CD4-positive, alpha-beta memory T cell (primary cell): ENCODE results near the gene PCDHGA12. TPM values are rescaled to one million over a fixed set of nuclear protein-coding genes. Genes with fewer than 3 reads are reported as not detected.

Experiments used
- CTCF ChIA-PET: fragments of 350-600 bp; sonication (Branson Sonifier 250); formaldehyde crosslinking; loops from one replicate; lab custom pipeline; 2021; ENCODE audit warnings: inconsistent platforms; ENCODE audit not compliant: partially characterized antibody; lab: Charles Lee
- POLR2A ChIA-PET: fragments of 350-600 bp; sonication (Branson Sonifier 250); formaldehyde crosslinking; loops from one replicate; lab custom pipeline; 2021; ENCODE audit not compliant: partially characterized antibody; lab: Charles Lee
- DNase-seq, 5 donors: peaks; one replicate each; pipeline versions ENCODE4 v3.0.0 to v3.0.0-alpha.2; 2020 to 2022; ENCODE audit warnings: mixed read lengths in 1 of 5
- H3K27ac ChIP-seq: one replicate; pipeline ENCODE4 v1.7.0; 2013; ENCODE audit warnings: low read depth, low read length
- H3K27me3 ChIP-seq: 2 replicates; pipeline ENCODE4 v1.7.0; 2013; ENCODE audit warnings: mild to moderate bottlenecking, low read length, moderate library complexity; ENCODE audit not compliant: insufficient read depth
- H3K36me3 ChIP-seq: 2 replicates; pipeline ENCODE4 v1.7.0; 2013; ENCODE audit warnings: mild to moderate bottlenecking, low read length, moderate library complexity; ENCODE audit not compliant: insufficient read depth
- H3K4me1 ChIP-seq: 2 replicates; pipeline ENCODE4 v1.7.0; 2013; ENCODE audit warnings: mild to moderate bottlenecking, low read length, moderate library complexity; ENCODE audit not compliant: insufficient read depth
- H3K4me3 ChIP-seq, 2 donors: one replicate each; pipeline ENCODE4 v1.7.0; 2013; ENCODE audit warnings: low read length in 2 of 2, mild to moderate bottlenecking in 1 of 2
- H3K9me3 ChIP-seq, 2 donors: one replicate each; pipeline ENCODE4 v1.7.0; 2013; ENCODE audit warnings: low read length in 2 of 2, control low read depth in 1 of 2; ENCODE audit not compliant: control insufficient read depth in 1 of 2
- H3K27ac Mint-ChIP-seq, 7 donors: one replicate each; pipeline ENCODE4 v1.8.0; 2020 to 2021; ENCODE audit warnings: mixed read lengths in 7 of 7, mild to moderate bottlenecking in 6 of 7, inconsistent platforms in 3 of 7, moderate library complexity in 3 of 7
- H3K27me3 Mint-ChIP-seq, 2 donors: one replicate each; pipeline ENCODE4 v1.8.0; 2020 to 2021; ENCODE audit warnings: mixed read lengths in 2 of 2
- H3K36me3 Mint-ChIP-seq, 2 donors: one replicate each; pipeline ENCODE4 v1.8.0; 2020 to 2021; ENCODE audit warnings: mixed read lengths in 2 of 2, inconsistent platforms in 1 of 2, mild to moderate bottlenecking in 1 of 2
- H3K4me1 Mint-ChIP-seq, 4 donors: one replicate each; pipeline ENCODE4 v1.8.0; 2020 to 2021; ENCODE audit warnings: mixed read lengths in 4 of 4, mild to moderate bottlenecking in 1 of 4
- H3K4me3 Mint-ChIP-seq, 8 donors: one replicate each; pipeline ENCODE4 v1.8.0; 2020 to 2021; ENCODE audit warnings: mixed read lengths in 8 of 8, mild to moderate bottlenecking in 7 of 8, moderate library complexity in 6 of 8, inconsistent platforms in 3 of 8
- H3K9me3 Mint-ChIP-seq, 8 donors: one replicate each; pipeline ENCODE4 v1.8.0; 2020 to 2021; ENCODE audit warnings: mixed read lengths in 8 of 8, mild to moderate bottlenecking in 5 of 8, inconsistent platforms in 3 of 8, moderate library complexity in 1 of 8
- intact Hi-C: fragments of 100-400 bp; cut with micrococcal nuclease; formaldehyde crosslinking; loops from one replicate; pipeline ENCODE4 v1.15.1; 2023
- polyA plus RNA-seq, 2 donors: library from polyadenylated mRNA; unstranded; fragments of 300-500 nt; fragmentation: Illumina TruSeq; gene quantifications; one replicate each; pipeline ENCODE4 v1.2.3, GENCODE V29; 2021
- total RNA-seq, 2 experiments: library from RNA; stranded (reverse); gene quantifications; one replicate each; pipeline ENCODE4 v1.2.3, GENCODE V29; 2021

PCDHGA12 gene
- total and polyA plus RNA-seq, 4 experiments from 2014 or later, result 0.11 to 0.17 TPM; not detected in 2

- Mint-ChIP-seq H3K27ac (no peak overlapping the region), H3K4me1 (no peaks in the 10 kb centered on the region), H3K9me3 (peaks cover 0 to 15% (median 2%) of the 10 kb centered on the region in 8 donors), H3K36me3 (no peaks in the 10 kb centered on the region), H3K4me3 (no peak overlapping the region), H3K27me3 (peaks cover 6 to 16% of the 10 kb centered on the region in 2 donors)
- Histone ChIP-seq H3K36me3 (no peaks in the 10 kb centered on the region), H3K27ac (no peak overlapping the region), H3K4me3 (no peak overlapping the region), H3K9me3 (no peaks in the 10 kb centered on the region), H3K27me3 (no peaks in the 10 kb centered on the region), H3K4me1 (no peaks in the 10 kb centered on the region)
- DNase-seq, result no peak
- ChIA-PET POLR2A (no interaction called here), CTCF (interaction anchor here (0.9 to 1.5 kb wide), 2 partner anchors 8 to 47 kb away, joined by 3 to 4 read pairs; no protein-coding TSS in a partner anchor)
- intact Hi-C loops, result no loop called here
These were observed 35.0 kb downstream of the PCDHGA12 start for GRCh38 chr5:141465351-141465750.

DNA sequence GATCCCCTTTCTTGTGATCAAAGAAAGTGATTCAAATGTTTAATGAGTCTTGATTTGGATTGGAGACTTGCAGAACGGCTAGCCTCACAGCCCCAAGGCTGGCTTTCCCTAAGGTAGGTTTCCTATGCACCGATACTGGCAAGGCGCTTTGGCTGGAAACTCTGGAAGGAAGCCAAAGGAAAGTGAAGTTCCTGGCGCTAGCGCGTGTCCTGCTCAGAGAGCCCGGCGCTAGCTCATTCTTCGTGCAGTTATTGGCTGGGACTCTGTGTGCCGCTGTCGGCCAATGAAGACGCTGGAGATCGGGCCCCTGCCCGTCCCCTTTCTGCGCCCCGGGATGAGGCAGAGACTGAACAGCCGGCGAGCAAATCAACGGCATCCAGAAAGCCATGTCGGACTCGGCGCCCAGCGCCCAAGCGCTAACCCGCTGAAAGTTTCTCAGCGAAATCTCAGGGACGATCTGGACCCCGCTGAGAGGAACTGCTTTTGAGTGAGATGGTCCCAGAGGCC is 45.4 kb downstream of the PCDHGA12 start, which contains the start of gene PCDHGC3:
Gene PCDHGC3, plus strand, starts transcription at position 342 of the 507 bp plus-strand sequence. Its CDS starts 151 bp downstream, at position 493.
- H3K27ac Mint-ChIP-seq, result no peak within 1 kb of the TSS
- peaks cover 25% of the 10 kb centered on the region for H3K4me1 ChIP-seq
- H3K4me3 Mint-ChIP-seq, result peak within 1 kb of the TSS; percentile 84 to 93 (median 86)
- no peak within 1 kb of the TSS for H3K27ac ChIP-seq
- peaks cover 16 to 31% (median 25%) of the 10 kb centered on the region in 4 donors for H3K4me1 Mint-ChIP-seq
- no peaks in the 10 kb centered on the region for H3K9me3 ChIP-seq
- intact Hi-C loops, result no loop called here
- peaks cover 29 to 36% of the 10 kb centered on the region in 2 donors for H3K27me3 Mint-ChIP-seq
- peak within 1 kb of the TSS in 1 of 2 donors; percentile 52 for H3K4me3 ChIP-seq
- DNase-seq, result peak in 1 of 5 donors; percentile 14
- no peaks in the 10 kb centered on the region for H3K36me3 Mint-ChIP-seq
- ChIA-PET POLR2A (no interaction called here), CTCF (interaction anchor here (0.9 to 1.6 kb wide), 6 partner anchors 10 to 88 kb away, joined by 3 to 4 read pairs (median 3); partner anchors contain the start of gene PCDHGA10)
- no peaks in the 10 kb centered on the region for H3K9me3 Mint-ChIP-seq
- H3K27me3 ChIP-seq, result peaks cover 25% of the 10 kb centered on the region
- H3K36me3 ChIP-seq, result no peaks in the 10 kb centered on the region

DNA sequence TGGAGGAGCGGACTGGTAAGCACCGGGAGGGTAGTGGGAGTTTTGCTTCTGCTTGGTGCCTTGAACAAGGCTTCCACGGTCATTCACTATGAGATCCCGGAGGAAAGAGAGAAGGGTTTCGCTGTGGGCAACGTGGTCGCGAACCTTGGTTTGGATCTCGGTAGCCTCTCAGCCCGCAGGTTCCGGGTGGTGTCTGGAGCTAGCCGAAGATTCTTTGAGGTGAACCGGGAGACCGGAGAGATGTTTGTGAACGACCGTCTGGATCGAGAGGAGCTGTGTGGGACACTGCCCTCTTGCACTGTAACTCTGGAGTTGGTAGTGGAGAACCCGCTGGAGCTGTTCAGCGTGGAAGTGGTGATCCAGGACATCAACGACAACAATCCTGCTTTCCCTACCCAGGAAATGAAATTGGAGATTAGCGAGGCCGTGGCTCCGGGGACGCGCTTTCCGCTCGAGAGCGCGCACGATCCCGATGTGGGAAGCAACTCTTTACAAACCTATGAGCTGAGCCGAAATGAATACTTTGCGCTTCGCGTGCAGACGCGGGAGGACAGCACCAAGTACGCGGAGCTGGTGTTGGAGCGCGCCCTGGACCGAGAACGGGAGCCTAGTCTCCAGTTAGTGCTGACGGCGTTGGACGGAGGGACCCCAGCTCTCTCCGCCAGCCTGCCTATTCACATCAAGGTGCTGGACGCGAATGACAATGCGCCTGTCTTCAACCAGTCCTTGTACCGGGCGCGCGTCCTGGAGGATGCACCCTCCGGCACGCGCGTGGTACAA is 46.0 kb downstream of the PCDHGA12 start:
- peak overlapping the region in 1 of 2 donors; percentile 52 for H3K4me3 ChIP-seq
- no peak for DNase-seq
- Mint-ChIP-seq H3K36me3 (no peaks in the 10 kb centered on the region), H3K9me3 (no peaks in the 10 kb centered on the region), H3K27ac (no peak overlapping the region), H3K27me3 (peaks cover 33 to 38% of the 10 kb centered on the region in 2 donors), H3K4me1 (peaks cover 16 to 31% (median 25%) of the 10 kb centered on the region in 4 donors), H3K4me3 (peak overlapping the region; percentile 84 to 93 (median 86))
- CTCF ChIA-PET, result interaction anchor here (1.0 to 1.6 kb wide), 4 partner anchors 9 to 51 kb away, joined by 3 to 4 read pairs (median 3); no protein-coding TSS in a partner anchor
- H3K4me1 ChIP-seq, result peaks cover 25% of the 10 kb centered on the region
- POLR2A ChIA-PET, result no interaction called here
- H3K36me3 ChIP-seq, result no peaks in the 10 kb centered on the region
- peaks cover 25% of the 10 kb centered on the region for H3K27me3 ChIP-seq
- H3K27ac ChIP-seq, result no peak overlapping the region
- no peaks in the 10 kb centered on the region for H3K9me3 ChIP-seq
- intact Hi-C loops, result no loop called here

GRCh38 chr5:141477044-141477575 is 46.8 kb downstream of the PCDHGA12 start:
- no peak overlapping the region for H3K27ac Mint-ChIP-seq
- CTCF ChIA-PET, result interaction anchor here (1.6 kb wide), 1 partner anchor 36 kb away, joined by 4 read pairs; no protein-coding TSS in a partner anchor
- Histone ChIP-seq H3K36me3 (no peaks in the 10 kb centered on the region), H3K9me3 (no peaks in the 10 kb centered on the region), H3K27me3 (peaks cover 25% of the 10 kb centered on the region), H3K4me3 (peak overlapping the region in 1 of 2 donors; percentile 52), H3K4me1 (peaks cover 25% of the 10 kb centered on the region), H3K27ac (no peak overlapping the region)
- no peak for DNase-seq
- no peaks in the 10 kb centered on the region for H3K36me3 Mint-ChIP-seq
- peaks cover 16 to 31% (median 25%) of the 10 kb centered on the region in 4 donors for H3K4me1 Mint-ChIP-seq
- POLR2A ChIA-PET, result no interaction called here
- peaks cover 33 to 38% of the 10 kb centered on the region in 2 donors for H3K27me3 Mint-ChIP-seq
- intact Hi-C loops, result no loop called here
- H3K9me3 Mint-ChIP-seq, result no peaks in the 10 kb centered on the region
- H3K4me3 Mint-ChIP-seq, result peak overlapping the region; percentile 84 to 93 (median 86)

DNA sequence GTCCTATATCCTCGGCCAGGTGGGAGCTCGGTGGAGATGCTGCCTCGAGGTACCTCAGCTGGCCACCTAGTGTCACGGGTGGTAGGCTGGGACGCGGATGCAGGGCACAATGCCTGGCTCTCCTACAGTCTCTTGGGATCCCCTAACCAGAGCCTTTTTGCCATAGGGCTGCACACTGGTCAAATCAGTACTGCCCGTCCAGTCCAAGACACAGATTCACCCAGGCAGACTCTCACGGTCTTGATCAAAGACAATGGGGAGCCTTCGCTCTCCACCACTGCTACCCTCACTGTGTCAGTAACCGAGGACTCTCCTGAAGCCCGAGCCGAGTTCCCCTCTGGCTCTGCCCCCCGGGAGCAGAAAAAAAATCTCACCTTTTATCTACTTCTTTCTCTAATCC is 47.5 kb downstream of the PCDHGA12 start:
- peaks cover 16 to 31% (median 25%) of the 10 kb centered on the region in 4 donors for H3K4me1 Mint-ChIP-seq
- peaks cover 29% of the 10 kb centered on the region for H3K27me3 ChIP-seq
- H3K9me3 ChIP-seq, result no peaks in the 10 kb centered on the region
- intact Hi-C loops, result no loop called here
- peaks cover 37 to 43% of the 10 kb centered on the region in 2 donors for H3K27me3 Mint-ChIP-seq
- POLR2A ChIA-PET, result no interaction called here
- H3K36me3 Mint-ChIP-seq, result no peaks in the 10 kb centered on the region
- no peak for DNase-seq
- CTCF ChIA-PET, result no interaction called here
- H3K4me1 ChIP-seq, result peaks cover 25% of the 10 kb centered on the region
- peak overlapping the region in 2 of 8 donors; percentile 17 to 87 for H3K4me3 Mint-ChIP-seq
- no peak overlapping the region for H3K27ac Mint-ChIP-seq
- H3K4me3 ChIP-seq, result no peak overlapping the region
- no peaks in the 10 kb centered on the region for H3K9me3 Mint-ChIP-seq
- H3K36me3 ChIP-seq, result no peaks in the 10 kb centered on the region
- H3K27ac ChIP-seq, result no peak overlapping the region

DNA sequence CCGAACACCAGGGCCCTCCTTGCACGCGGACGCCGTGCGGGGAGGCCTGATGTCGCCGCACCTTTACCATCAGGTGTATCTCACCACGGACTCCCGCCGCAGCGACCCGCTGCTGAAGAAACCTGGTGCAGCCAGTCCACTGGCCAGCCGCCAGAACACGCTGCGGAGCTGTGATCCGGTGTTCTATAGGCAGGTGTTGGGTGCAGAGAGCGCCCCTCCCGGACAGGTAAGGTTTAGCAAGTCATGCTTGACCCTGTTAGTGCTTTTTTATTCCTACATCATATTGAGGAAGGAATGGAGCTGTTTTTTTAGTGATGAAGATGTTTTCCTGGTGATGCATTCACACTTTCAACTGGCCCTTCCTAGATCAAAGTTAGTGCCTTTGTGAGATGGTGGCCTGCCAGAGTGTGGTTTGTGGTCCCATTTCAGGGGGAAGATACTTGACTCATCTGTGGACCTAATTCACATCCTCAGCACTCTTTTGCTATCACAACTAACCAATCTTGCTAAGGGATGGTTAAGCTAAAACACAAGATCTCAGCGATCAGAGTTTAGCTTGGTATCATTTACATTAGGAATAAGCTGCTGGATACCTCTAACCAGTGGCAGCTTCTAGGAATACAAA is 48.1 kb downstream of the PCDHGA12 start:
- no peaks in the 10 kb centered on the region for H3K36me3 ChIP-seq
- H3K27ac Mint-ChIP-seq, result no peak overlapping the region
- no peak for DNase-seq
- H3K36me3 Mint-ChIP-seq, result no peaks in the 10 kb centered on the region
- no peak overlapping the region for H3K4me3 ChIP-seq
- peaks cover 40 to 47% of the 10 kb centered on the region in 2 donors for H3K27me3 Mint-ChIP-seq
- peak overlapping the region in 1 of 8 donors; percentile 17 for H3K4me3 Mint-ChIP-seq
- no peaks in the 10 kb centered on the region for H3K9me3 Mint-ChIP-seq
- intact Hi-C loops, result no loop called here
- peaks cover 25% of the 10 kb centered on the region for H3K4me1 ChIP-seq
- no peaks in the 10 kb centered on the region for H3K9me3 ChIP-seq
- H3K4me1 Mint-ChIP-seq, result peaks cover 16 to 31% (median 25%) of the 10 kb centered on the region in 4 donors
- ChIA-PET CTCF (interaction anchor here (0.8 kb wide), 1 partner anchor 34 kb away, joined by 3 read pairs; no protein-coding TSS in a partner anchor), POLR2A (no interaction called here)
- H3K27ac ChIP-seq, result no peak overlapping the region
- H3K27me3 ChIP-seq, result peaks cover 29% of the 10 kb centered on the region
